HCT116 (cell line): Measurements from ENCODE around the gene CREB3L1.

Experiments
- ATF3 ChIP-seq: IDR thresholded peaks from 2 replicates; pipeline ENCODE4 v1.6.1; 2012
- CEBPB ChIP-seq: IDR thresholded peaks from 2 replicates; pipeline ENCODE4 v1.6.1; 2012; ENCODE audit warnings: low read depth
- CTCF ChIP-seq, 3 experiments: fragments of 200-600 bp in 1 of 3; sonication (generic) in 1 of 3; IDR thresholded peaks in 2 of 3; conservative IDR thresholded peaks in 1 of 3; 2 replicates each; pipeline ENCODE4 v1.5.1; 2012 to 2017; ENCODE audit warnings: low read depth in 2 of 3, low read length in 2 of 3, antibody characterized with exemption in 1 of 3, borderline replicate concordance in 1 of 3, control low read depth in 1 of 3, mild to moderate bottlenecking in 1 of 3, mixed read lengths in 1 of 3, mixed run types in 1 of 3, moderate library complexity in 1 of 3; ENCODE audit not compliant: insufficient read depth in 1 of 3
- ELF1 ChIP-seq: IDR thresholded peaks from 2 replicates; pipeline ENCODE4 v1.6.1; 2012; ENCODE audit warnings: low read depth, borderline replicate concordance
- EZH2 ChIP-seq: fragments of 200-600 bp; sonication (generic); IDR thresholded peaks from 2 replicates; pipeline ENCODE4 v1.6.1; 2017; ENCODE audit warnings: antibody characterized with exemption, mixed run types
- POLR2AphosphoS5 ChIP-seq: IDR thresholded peaks from 2 replicates; pipeline ENCODE4 v1.6.1; 2011; ENCODE audit warnings: mild to moderate bottlenecking, low read depth, low read length, moderate library complexity
- RAD21 ChIP-seq: IDR thresholded peaks from 2 replicates; pipeline ENCODE4 v1.6.1; 2012; ENCODE audit warnings: low read depth, mild to moderate bottlenecking

GRCh38 chr11:46307369-46307768 lies 29.9 kb downstream of the CREB3L1 start:
- TF ChIP-seq EZH2, result no peak
- TF ChIP-seq CTCF (IDR thresholded peaks at IDR 0.05 in 2 of 3, conservative IDR thresholded peaks at IDR 0.05 in 1 of 3; ENCODE audit: borderline replicate concordance in 1 of 3, insufficient read depth in 1 of 3, low read depth in 2 of 3, low read length in 2 of 3), result no peak
- no peak for TF ChIP-seq CEBPB
- TF ChIP-seq ELF1, result no peak
- no peak for TF ChIP-seq ATF3
- no peak for TF ChIP-seq RAD21
- TF ChIP-seq POLR2AphosphoS5, result no peak
